ENCODE results near the gene LGR5.

Gene LGR5

GRCh38 chr12:71456990-71457389, 17.4 kb downstream of the LGR5 start:
- Histone ChIP-seq H3K27me3 (ENCODE audit: control insufficient read depth, insufficient read depth, low read length) (peaks cover 24% of the 10 kb centered on the region), H3K4me3 (ENCODE audit: low read length) (no peak overlapping the region), H3K4me2 (ENCODE audit: low read length) (no peak overlapping the region), H3K36me3 (ENCODE audit: insufficient read depth, low read length) (no peaks in the 10 kb centered on the region), H3K9ac (ENCODE audit: low read depth, low read length) (no peak overlapping the region), H3K4me1 (ENCODE audit: control insufficient read depth, insufficient read depth, low read length) (no peaks in the 10 kb centered on the region), H3K9me3 (replicated peaks; ENCODE audit: low read length) (no peaks in the 10 kb centered on the region)

GRCh38 chr12:71460318-71460717, 20.7 kb downstream of the LGR5 start:
- Histone ChIP-seq H3K9ac (ENCODE audit: low read depth, low read length) (no peak overlapping the region), H3K4me2 (ENCODE audit: low read length) (no peak overlapping the region), H3K4me1 (ENCODE audit: control insufficient read depth, insufficient read depth, low read length) (no peaks in the 10 kb centered on the region), H3K4me3 (ENCODE audit: low read length) (no peak overlapping the region), H3K27me3 (ENCODE audit: control insufficient read depth, insufficient read depth, low read length) (peaks cover 3% of the 10 kb centered on the region), H3K36me3 (ENCODE audit: insufficient read depth, low read length) (no peaks in the 10 kb centered on the region), H3K9me3 (replicated peaks; ENCODE audit: low read length) (no peaks in the 10 kb centered on the region)

DNA sequence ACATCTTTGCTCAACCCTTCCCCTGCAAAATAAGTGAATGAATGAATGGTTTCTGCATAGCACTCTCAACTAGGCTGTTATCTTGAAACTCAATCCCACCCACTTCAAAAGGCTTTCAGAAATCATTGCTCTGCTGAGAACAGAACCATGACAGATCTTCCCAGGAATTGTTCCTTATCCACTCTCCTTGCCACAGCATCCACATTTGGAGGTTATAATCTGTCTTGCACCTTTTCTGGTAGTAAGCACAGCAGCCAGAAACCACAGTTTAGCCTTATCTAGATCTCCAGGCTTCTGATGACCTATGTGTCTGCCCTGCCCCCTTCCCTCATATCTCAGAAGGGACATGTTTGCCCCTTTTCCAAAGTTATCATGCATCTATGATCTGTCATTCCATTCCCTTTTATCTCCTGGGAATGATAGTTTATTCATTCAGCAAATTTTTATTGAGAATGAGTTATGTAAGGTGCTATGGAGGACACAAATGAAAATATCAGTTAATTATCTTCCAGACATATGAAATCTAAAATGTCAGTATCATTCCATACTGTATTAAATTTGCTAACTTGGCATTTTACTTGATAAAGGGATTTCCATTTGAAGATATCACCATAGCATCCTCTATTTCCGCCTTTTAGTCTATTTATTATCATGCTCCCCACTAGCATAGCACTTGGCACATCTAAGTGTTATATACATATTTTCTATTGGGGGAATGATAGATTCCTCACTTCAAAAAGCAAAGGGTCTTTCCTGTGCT, 21.4 kb downstream of the LGR5 start:
- Histone ChIP-seq H3K4me2 (ENCODE audit: low read length) (no peak overlapping the region), H3K4me3 (ENCODE audit: low read length) (no peak overlapping the region), H3K9ac (ENCODE audit: low read depth, low read length) (no peak overlapping the region), H3K4me1 (ENCODE audit: control insufficient read depth, insufficient read depth, low read length) (no peaks in the 10 kb centered on the region), H3K36me3 (ENCODE audit: insufficient read depth, low read length) (no peaks in the 10 kb centered on the region), H3K27me3 (ENCODE audit: control insufficient read depth, insufficient read depth, low read length) (no peaks in the 10 kb centered on the region), H3K9me3 (replicated peaks; ENCODE audit: low read length) (no peaks in the 10 kb centered on the region)

DNA sequence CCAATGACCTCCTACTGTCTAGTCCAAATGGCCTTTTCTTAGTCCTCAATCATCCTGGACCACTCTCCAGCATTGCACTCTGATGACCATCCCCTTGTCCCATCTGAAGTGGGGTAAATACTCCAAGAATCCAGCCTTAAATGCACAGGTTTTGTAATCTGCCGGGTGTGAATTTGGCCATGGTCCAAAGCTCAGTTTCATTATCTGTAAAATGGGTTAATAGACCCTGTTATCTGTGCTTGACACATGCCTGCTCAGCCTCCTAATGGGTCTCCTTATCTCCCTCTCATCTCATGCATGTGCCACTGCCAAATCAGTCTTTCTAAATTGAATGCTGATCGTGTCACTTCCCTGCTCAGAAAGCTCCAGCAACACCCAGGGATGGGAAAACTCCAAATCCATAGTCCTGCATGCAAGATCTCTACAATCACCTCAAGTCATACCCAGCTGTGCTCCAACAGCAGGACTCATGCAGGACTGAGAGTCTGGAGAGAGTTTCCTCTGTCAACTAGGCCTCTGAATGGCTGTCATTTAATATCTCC, 22.3 kb downstream of the LGR5 start:
- Histone ChIP-seq H3K36me3 (ENCODE audit: insufficient read depth, low read length) (no peaks in the 10 kb centered on the region), H3K4me2 (ENCODE audit: low read length) (no peak overlapping the region), H3K4me3 (ENCODE audit: low read length) (no peak overlapping the region), H3K9ac (ENCODE audit: low read depth, low read length) (no peak overlapping the region), H3K9me3 (replicated peaks; ENCODE audit: low read length) (no peaks in the 10 kb centered on the region), H3K4me1 (ENCODE audit: control insufficient read depth, insufficient read depth, low read length) (no peaks in the 10 kb centered on the region), H3K27me3 (ENCODE audit: control insufficient read depth, insufficient read depth, low read length) (no peaks in the 10 kb centered on the region)

- Histone ChIP-seq H3K27me3 (ENCODE audit: control insufficient read depth, insufficient read depth, low read length) (no peaks in the 10 kb centered on the region), H3K4me2 (ENCODE audit: low read length) (no peak overlapping the region), H3K36me3 (ENCODE audit: insufficient read depth, low read length) (no peaks in the 10 kb centered on the region)
Measured at GRCh38 chr12:71465796-71466195, 26.2 kb downstream of the LGR5 start.

GRCh38 chr12:71469258-71469750, 29.7 kb downstream of the LGR5 start:
- peaks cover 9% of the 10 kb centered on the region for H3K4me1 ChIP-seq (ENCODE audit: control insufficient read depth, insufficient read depth, low read length)
- no peak overlapping the region for H3K9ac ChIP-seq (ENCODE audit: low read depth, low read length)
- no peak overlapping the region for H3K4me2 ChIP-seq (ENCODE audit: low read length)
- H3K9me3 ChIP-seq (replicated peaks; ENCODE audit: low read length), result no peaks in the 10 kb centered on the region
- no peaks in the 10 kb centered on the region for H3K27me3 ChIP-seq (ENCODE audit: control insufficient read depth, insufficient read depth, low read length)
- H3K36me3 ChIP-seq (ENCODE audit: insufficient read depth, low read length), result no peaks in the 10 kb centered on the region
- no peak overlapping the region for H3K4me3 ChIP-seq (ENCODE audit: low read length)

More at GRCh38 chr12:71465796-71466195, 26.2 kb downstream of the LGR5 start:
- H3K9me3 ChIP-seq (replicated peaks; ENCODE audit: low read length), result no peaks in the 10 kb centered on the region
- no peaks in the 10 kb centered on the region for H3K4me1 ChIP-seq (ENCODE audit: control insufficient read depth, insufficient read depth, low read length)
- no peak overlapping the region for H3K4me3 ChIP-seq (ENCODE audit: low read length)
- no peak overlapping the region for H3K9ac ChIP-seq (ENCODE audit: low read depth, low read length)

DNA sequence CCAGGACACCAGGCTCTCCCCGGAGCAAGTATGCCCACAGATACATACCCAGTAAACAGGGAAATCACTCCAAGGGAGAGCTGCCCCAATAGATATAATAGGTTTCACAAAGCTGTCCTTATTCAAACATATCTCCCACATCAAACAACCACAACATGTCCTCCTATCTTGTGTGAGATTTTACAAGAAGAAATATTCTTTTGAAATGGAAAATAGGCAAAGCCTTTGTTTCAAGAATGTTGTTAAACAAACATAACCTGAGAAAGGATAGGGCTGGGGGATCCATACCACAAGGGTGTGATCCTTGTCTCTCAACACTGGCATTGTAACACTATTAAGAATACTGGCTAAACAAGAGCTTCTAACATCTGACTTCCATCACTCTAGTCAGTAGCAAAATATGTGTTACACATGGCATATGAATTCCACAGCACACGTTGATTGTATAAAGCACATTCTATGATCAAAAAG, 32.9 kb downstream of the LGR5 start:
- Histone ChIP-seq H3K9me3 (replicated peaks; ENCODE audit: low read length) (no peaks in the 10 kb centered on the region), H3K9ac (ENCODE audit: low read depth, low read length) (no peak overlapping the region), H3K27me3 (ENCODE audit: control insufficient read depth, insufficient read depth, low read length) (no peaks in the 10 kb centered on the region), H3K4me1 (ENCODE audit: control insufficient read depth, insufficient read depth, low read length) (peaks cover 29% of the 10 kb centered on the region), H3K4me3 (ENCODE audit: low read length) (no peak overlapping the region), H3K4me2 (ENCODE audit: low read length) (no peak overlapping the region), H3K36me3 (ENCODE audit: insufficient read depth, low read length) (no peaks in the 10 kb centered on the region)

- Histone ChIP-seq H3K9ac (ENCODE audit: low read depth, low read length) (no peak overlapping the region), H3K4me2 (ENCODE audit: low read length) (no peak overlapping the region), H3K4me3 (ENCODE audit: low read length) (no peak overlapping the region), H3K4me1 (ENCODE audit: control insufficient read depth, insufficient read depth, low read length) (peaks cover 29% of the 10 kb centered on the region), H3K27me3 (ENCODE audit: control insufficient read depth, insufficient read depth, low read length) (no peaks in the 10 kb centered on the region), H3K9me3 (replicated peaks; ENCODE audit: low read length) (no peaks in the 10 kb centered on the region), H3K36me3 (ENCODE audit: insufficient read depth, low read length) (no peaks in the 10 kb centered on the region)
Measured at GRCh38 chr12:71474791-71475190, 35.2 kb downstream of the LGR5 start.

GRCh38 chr12:71475280-71475679, 35.7 kb downstream of the LGR5 start:
- H3K4me3 ChIP-seq (ENCODE audit: low read length), result no peak overlapping the region
- no peak overlapping the region for H3K4me2 ChIP-seq (ENCODE audit: low read length)
- H3K9me3 ChIP-seq (replicated peaks; ENCODE audit: low read length), result no peaks in the 10 kb centered on the region
- no peaks in the 10 kb centered on the region for H3K27me3 ChIP-seq (ENCODE audit: control insufficient read depth, insufficient read depth, low read length)
- peaks cover 29% of the 10 kb centered on the region for H3K4me1 ChIP-seq (ENCODE audit: control insufficient read depth, insufficient read depth, low read length)
- H3K36me3 ChIP-seq (ENCODE audit: insufficient read depth, low read length), result no peaks in the 10 kb centered on the region
- no peak overlapping the region for H3K9ac ChIP-seq (ENCODE audit: low read depth, low read length)

- Histone ChIP-seq H3K27me3 (ENCODE audit: control insufficient read depth, insufficient read depth, low read length) (no peaks in the 10 kb centered on the region), H3K9me3 (replicated peaks; ENCODE audit: low read length) (no peaks in the 10 kb centered on the region), H3K4me3 (ENCODE audit: low read length) (no peak overlapping the region), H3K4me2 (ENCODE audit: low read length) (peak overlapping the region; percentile 37), H3K4me1 (ENCODE audit: control insufficient read depth, insufficient read depth, low read length) (peaks cover 29% of the 10 kb centered on the region), H3K36me3 (ENCODE audit: insufficient read depth, low read length) (no peaks in the 10 kb centered on the region), H3K9ac (ENCODE audit: low read depth, low read length) (peak overlapping the region; percentile 11)
Measured at GRCh38 chr12:71476513-71476912, 36.9 kb downstream of the LGR5 start.

GRCh38 chr12:71477609-71478008, 38.0 kb downstream of the LGR5 start:
- no peaks in the 10 kb centered on the region for H3K36me3 ChIP-seq (ENCODE audit: insufficient read depth, low read length)
- no peak overlapping the region for H3K9ac ChIP-seq (ENCODE audit: low read depth, low read length)
- peaks cover 23% of the 10 kb centered on the region for H3K4me1 ChIP-seq (ENCODE audit: control insufficient read depth, insufficient read depth, low read length)
- H3K27me3 ChIP-seq (ENCODE audit: control insufficient read depth, insufficient read depth, low read length), result no peaks in the 10 kb centered on the region
- H3K4me3 ChIP-seq (ENCODE audit: low read length), result no peak overlapping the region
- H3K9me3 ChIP-seq (replicated peaks; ENCODE audit: low read length), result no peaks in the 10 kb centered on the region
- H3K4me2 ChIP-seq (ENCODE audit: low read length), result no peak overlapping the region

- H3K36me3 ChIP-seq (ENCODE audit: insufficient read depth, low read length), result no peaks in the 10 kb centered on the region
- H3K9me3 ChIP-seq (replicated peaks; ENCODE audit: low read length), result no peaks in the 10 kb centered on the region
- no peak overlapping the region for H3K4me3 ChIP-seq (ENCODE audit: low read length)
- H3K4me1 ChIP-seq (ENCODE audit: control insufficient read depth, insufficient read depth, low read length), result peaks cover 19% of the 10 kb centered on the region
- H3K4me2 ChIP-seq (ENCODE audit: low read length), result no peak overlapping the region
- no peak overlapping the region for H3K9ac ChIP-seq (ENCODE audit: low read depth, low read length)
- no peaks in the 10 kb centered on the region for H3K27me3 ChIP-seq (ENCODE audit: control insufficient read depth, insufficient read depth, low read length)
Measured at GRCh38 chr12:71478270-71478669, 38.7 kb downstream of the LGR5 start.
